LNCaP clone FGC (cell line): ENCODE results near the gene RHBDD3.
"Not testable (repeated sequence)": the region's sequence is repeated elsewhere in the genome, so short reads cannot be mapped to it uniquely, and the experiment has no call there.

ENCODE experiments used
- DNase-seq: peaks from one replicate; pipeline ENCODE4 v3.0.0-alpha.2; 2011; ENCODE audit warnings: low read depth
- H3K4me3 ChIP-seq: 2 replicates; pipeline ENCODE4 v1.5.1; 2011; ENCODE audit warnings: mild to moderate bottlenecking, low read depth, low read length, control low read depth
- TF ChIP-seq, protein P1 (sequence below): IDR thresholded peaks from 2 replicates; pipeline ENCODE4 v1.5.1; 2012; ENCODE audit warnings: mild to moderate bottlenecking; ENCODE audit not compliant: control insufficient read depth, insufficient read depth; ENCODE audit errors: extremely low read depth

RHBDD3 gene

DNA sequence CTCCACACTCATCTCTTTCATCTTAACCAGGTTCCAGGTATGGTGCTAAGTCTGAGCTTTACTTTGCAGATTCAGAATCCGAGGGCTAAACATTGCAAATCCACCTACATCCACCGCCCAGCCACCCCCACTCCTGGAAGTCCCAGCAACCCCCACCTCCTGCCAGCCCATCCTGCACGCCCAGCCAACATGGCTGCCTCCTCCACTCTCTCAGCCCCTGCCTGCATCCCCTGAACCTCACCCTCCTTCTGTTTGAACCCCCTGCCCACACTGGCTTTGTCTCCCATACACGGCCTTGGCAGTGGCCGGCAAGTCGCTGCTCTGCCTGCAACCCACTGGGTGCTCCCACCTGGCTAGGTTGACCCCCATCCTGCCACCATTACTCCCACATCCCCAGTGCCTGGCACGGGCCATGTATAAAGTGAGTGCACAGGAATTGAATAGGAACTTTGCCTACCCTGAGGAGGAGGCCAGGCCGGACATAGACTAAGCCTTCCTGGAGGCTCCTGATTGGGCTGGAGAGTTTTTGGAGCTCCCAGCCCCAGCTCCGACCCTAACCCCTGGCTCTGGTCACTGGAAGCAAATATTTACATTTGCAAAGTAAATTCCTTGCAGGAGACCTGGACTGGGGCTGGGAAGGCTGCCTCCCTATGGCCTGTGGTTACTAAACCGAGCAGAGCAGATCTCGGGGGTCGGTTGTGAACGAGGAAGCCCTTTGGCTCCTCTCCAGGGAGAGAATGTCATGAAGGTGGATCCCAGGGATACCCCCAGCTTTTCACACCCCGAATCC, 47.7 kb downstream of the RHBDD3 start:
- H3K4me3 ChIP-seq: peak overlapping the region; percentile 13; the same call in 1 of the 2 replicates
- peak; percentile 18 for DNase-seq
- TF ChIP-seq, protein P1, sequence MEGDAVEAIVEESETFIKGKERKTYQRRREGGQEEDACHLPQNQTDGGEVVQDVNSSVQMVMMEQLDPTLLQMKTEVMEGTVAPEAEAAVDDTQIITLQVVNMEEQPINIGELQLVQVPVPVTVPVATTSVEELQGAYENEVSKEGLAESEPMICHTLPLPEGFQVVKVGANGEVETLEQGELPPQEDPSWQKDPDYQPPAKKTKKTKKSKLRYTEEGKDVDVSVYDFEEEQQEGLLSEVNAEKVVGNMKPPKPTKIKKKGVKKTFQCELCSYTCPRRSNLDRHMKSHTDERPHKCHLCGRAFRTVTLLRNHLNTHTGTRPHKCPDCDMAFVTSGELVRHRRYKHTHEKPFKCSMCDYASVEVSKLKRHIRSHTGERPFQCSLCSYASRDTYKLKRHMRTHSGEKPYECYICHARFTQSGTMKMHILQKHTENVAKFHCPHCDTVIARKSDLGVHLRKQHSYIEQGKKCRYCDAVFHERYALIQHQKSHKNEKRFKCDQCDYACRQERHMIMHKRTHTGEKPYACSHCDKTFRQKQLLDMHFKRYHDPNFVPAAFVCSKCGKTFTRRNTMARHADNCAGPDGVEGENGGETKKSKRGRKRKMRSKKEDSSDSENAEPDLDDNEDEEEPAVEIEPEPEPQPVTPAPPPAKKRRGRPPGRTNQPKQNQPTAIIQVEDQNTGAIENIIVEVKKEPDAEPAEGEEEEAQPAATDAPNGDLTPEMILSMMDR: peak; percentile 31

DNA sequence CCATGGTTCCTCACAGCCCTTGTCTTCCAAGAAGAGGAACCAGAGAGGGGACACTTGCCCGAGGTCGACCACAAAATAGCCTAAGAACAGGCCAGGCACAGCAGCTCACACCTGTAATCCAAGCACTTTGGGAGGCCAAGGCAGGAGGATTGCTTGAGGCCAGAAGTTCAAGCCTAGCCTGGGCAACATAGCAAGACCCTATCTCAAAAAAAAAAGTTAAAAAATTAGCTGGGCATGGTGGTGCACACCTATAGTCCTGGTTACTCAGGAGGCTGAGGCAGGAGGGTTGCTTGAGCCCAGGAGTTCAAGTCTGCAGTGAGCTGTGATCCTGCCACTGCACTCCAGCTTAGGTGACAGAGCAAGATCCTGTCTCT, 48.4 kb downstream of the RHBDD3 start:
- not testable (repeated sequence) for H3K4me3 ChIP-seq, DNase-seq

DNA sequence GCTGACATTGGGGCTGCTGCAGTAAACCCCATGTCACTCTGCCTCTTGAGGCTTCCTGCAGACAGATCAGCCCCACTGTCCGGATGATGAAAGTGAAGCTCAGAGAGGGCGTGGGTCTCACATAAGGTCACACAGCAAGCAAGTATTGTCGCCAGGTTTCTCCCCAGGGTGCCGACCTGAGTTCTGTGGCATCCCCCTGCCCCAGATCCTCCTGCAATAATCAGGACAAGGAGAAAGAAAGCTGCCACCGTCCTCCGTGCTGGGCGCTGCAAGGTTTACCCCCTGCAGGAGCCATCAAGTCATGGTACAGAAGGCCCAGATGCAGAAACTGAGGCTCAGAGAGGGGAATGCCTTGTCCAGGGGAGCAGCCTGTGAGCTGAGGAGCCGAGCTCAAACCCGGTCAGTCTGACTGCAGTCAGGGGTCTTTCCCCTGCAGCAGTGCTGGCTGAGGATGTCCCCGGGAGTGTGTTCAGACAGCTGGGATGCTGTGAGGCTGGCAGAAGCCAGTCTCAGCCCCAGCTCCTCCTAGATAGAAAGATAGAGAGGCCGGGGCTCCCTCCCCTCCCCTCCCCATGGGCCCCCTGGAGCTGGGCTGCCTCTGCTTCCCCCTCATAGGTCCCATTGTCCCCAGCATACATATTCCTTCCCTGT, 48.9 kb downstream of the RHBDD3 start:
- no peak for DNase-seq
- H3K4me3 ChIP-seq: no peak overlapping the region
- TF ChIP-seq, protein P1: no peak

DNA sequence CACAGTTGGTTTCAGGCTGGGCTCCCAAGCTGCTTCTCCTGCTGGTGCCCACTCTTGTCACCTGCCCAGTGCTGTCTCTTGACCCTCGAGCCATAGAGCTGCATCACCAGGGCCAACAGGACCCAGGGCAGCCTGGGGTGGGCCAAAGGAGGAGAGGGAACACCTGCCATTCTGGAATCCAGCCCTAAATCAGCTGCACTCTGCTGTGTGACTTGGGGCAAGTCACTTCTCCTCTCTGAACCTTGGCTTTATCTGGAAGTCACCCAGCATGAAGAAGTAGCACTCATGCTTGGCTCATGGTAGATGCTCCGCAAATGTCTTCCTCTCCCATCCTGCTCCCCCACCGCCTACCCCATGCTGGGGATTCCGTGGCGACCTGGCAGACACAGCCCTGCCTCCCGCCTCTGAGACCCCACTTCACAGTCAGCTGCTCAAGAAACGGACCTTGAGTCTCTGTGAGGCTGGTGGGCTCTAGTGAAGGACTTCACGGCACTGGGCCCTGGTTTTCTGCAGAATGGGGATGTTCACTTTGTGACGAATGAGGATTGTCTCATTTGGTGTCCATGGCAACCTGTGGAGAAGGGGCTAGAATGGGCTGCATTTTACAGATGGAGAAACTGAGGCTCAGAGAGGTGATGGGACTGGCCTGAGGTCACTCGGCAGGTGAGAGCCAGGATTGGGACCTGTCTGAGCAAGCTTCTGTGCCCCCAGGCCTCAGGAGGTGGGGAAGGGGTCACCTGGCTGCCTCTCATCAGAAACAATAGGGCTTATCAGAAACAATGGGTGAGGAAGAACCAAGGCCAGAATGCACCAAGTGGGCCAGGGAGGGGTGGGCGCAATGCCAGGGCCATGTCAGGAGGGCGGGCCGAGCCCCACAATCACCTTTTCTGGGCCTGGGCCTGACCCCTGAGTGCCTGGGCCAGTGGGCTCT, 49.7 kb downstream of the RHBDD3 start:
- TF ChIP-seq, protein P1: no peak
- H3K4me3 ChIP-seq: no peak overlapping the region
- no peak for DNase-seq

DNA sequence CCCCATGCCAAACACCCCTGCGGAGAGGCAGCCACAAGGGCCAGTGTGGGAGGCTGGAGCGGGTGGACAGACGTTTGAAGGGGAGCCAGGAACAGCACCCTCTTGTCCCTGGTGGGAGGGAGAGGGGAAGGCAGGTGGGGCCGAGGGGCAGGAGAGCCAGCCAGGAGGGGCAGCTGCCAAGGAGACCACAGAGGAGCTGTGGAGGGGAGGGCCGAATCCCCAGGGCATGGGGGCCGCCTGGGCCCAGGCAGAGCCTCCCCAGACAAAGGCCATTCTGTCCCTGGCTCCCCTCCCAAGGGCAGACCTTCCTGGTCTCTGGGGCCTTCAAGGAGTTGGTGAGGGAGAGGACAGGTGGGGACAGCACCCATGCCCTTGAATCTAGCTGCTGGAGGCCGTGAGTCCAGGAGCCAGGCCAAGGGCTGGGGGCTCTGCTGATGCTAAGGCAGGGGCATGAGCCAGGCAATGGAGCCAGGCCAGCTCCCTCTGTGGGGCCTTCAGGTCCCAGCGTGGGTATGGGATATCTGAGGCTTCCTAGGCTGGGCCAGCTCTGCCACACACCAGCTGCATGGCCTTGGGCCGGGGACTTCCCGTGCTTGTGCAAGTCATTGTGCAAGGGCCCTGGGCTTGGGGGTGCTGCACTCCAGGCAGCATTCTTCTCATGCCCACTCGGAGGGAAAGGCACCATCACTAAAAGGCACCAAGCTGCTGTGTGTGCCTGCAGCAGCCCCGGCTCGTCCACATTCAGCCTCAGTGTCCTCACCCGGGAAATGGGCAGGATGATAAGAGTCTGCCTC, 50.7 kb downstream of the RHBDD3 start:
- TF ChIP-seq, protein P1: no peak
- no peak overlapping the region for H3K4me3 ChIP-seq
- DNase-seq: no peak

DNA sequence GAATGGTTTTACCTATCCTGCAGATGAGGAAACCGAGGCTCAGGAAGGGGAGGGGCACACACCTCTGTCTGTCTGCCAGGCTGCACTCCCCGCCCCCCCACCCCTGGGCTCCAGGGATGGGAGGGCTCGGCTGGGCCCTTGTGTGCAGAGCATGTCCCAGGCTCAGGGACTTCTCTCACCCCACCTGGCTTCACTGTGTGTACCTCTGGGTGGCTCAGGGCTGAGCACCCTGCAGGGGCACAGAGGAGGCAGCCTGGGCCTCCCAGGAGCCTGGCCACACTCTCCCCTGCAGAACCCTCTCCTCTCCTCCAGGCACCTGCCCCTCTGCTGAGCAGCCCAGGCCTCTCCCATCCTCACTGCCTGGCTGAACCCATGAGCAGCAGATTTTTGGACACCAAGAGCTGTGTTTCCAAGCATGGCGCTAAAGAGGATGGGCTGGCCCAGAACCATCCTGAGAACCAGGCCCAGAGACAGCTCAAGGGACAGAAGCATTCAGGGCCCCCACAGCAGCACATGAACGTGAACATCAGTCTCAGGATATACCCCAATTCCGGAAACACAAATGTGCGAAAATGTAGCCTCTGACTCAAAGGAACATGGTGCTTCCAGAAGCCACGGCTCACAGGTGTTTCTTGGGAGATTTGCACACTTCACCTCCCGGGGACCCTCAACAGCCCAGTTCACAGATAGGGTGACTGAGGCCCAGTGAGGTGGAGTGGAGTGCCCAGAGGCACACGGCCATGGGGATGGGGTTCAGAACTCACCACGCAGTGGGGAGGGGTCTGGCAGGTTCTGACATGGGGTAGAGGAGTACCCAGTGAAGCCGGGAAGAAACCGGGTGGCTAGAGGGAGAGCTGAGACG, 51.5 kb downstream of the RHBDD3 start:
- H3K4me3 ChIP-seq: no peak overlapping the region
- no peak for DNase-seq
- TF ChIP-seq, protein P1: no peak
